ENCODE results near the gene CDC42EP2.

GRCh38 chr11:65320386-65321075 is 5.9 kb downstream of the CDC42EP2 start:
- no peak for TF ChIP-seq RFX3 (CRISPR knock-in tag; IDR thresholded peaks at IDR 0.05)
- no peak for TF ChIP-seq RAD21 (CRISPR knock-in tag; IDR thresholded peaks at IDR 0.05)
- TF ChIP-seq CTCF (CRISPR knock-in tag; IDR thresholded peaks at IDR 0.05), result no peak
- TF ChIP-seq YY1 (IDR thresholded peaks at IDR 0.05; ENCODE audit: insufficient read depth, insufficient replicate concordance, low read depth, low read length), result no peak
- no peak for TF ChIP-seq KDM5A (IDR thresholded peaks at IDR 0.05; ENCODE audit: borderline replicate concordance, low read length)
- no peak for TF ChIP-seq POLR2A (IDR thresholded peaks at IDR 0.05; ENCODE audit: insufficient read depth in 1 of 2, low read depth in 2 of 2, low read length in 2 of 2)
